Liver (tissue), 3 donors: ENCODE results near the gene ENHO.

Experiments used
- JUND ChIP-seq, 2 donors: IDR thresholded peaks; 2 replicates each; pipeline ENCODE4 v1.6.1; 2016; ENCODE audit warnings: antibody characterized with exemption in 2 of 2
- YY1 ChIP-seq: IDR thresholded peaks from 2 replicates; pipeline ENCODE4 v1.6.1; 2016; ENCODE audit warnings: antibody characterized with exemption, mild to moderate bottlenecking
- TF ChIP-seq, protein P1 (sequence below): fragments of 150-350 bp; IDR thresholded peaks from 2 replicates; pipeline ENCODE4 v1.5.1; 2017; ENCODE audit warnings: improper control_type of control experiment, low read depth, low read length; ENCODE audit not compliant: missing input control
- TF ChIP-seq, protein P2 (sequence below): IDR thresholded peaks from 2 replicates; pipeline ENCODE4 v1.6.1; 2016; ENCODE audit warnings: antibody characterized with exemption
- donor health status: healthy.
- donor health status: healthy.

- TF ChIP-seq YY1 (no peak), JUND (IDR thresholded peaks at IDR 0.05) (no peak)
- TF ChIP-seq, protein P1, sequence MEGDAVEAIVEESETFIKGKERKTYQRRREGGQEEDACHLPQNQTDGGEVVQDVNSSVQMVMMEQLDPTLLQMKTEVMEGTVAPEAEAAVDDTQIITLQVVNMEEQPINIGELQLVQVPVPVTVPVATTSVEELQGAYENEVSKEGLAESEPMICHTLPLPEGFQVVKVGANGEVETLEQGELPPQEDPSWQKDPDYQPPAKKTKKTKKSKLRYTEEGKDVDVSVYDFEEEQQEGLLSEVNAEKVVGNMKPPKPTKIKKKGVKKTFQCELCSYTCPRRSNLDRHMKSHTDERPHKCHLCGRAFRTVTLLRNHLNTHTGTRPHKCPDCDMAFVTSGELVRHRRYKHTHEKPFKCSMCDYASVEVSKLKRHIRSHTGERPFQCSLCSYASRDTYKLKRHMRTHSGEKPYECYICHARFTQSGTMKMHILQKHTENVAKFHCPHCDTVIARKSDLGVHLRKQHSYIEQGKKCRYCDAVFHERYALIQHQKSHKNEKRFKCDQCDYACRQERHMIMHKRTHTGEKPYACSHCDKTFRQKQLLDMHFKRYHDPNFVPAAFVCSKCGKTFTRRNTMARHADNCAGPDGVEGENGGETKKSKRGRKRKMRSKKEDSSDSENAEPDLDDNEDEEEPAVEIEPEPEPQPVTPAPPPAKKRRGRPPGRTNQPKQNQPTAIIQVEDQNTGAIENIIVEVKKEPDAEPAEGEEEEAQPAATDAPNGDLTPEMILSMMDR = no peak
- TF ChIP-seq, protein P2, sequence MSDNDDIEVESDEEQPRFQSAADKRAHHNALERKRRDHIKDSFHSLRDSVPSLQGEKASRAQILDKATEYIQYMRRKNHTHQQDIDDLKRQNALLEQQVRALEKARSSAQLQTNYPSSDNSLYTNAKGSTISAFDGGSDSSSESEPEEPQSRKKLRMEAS = no peak
Measured at GRCh38 chr9:34522971-34523797, at the start of gene ENHO.
